Measurements from ENCODE around the gene SMIM12.

SMIM12 gene

DNA sequence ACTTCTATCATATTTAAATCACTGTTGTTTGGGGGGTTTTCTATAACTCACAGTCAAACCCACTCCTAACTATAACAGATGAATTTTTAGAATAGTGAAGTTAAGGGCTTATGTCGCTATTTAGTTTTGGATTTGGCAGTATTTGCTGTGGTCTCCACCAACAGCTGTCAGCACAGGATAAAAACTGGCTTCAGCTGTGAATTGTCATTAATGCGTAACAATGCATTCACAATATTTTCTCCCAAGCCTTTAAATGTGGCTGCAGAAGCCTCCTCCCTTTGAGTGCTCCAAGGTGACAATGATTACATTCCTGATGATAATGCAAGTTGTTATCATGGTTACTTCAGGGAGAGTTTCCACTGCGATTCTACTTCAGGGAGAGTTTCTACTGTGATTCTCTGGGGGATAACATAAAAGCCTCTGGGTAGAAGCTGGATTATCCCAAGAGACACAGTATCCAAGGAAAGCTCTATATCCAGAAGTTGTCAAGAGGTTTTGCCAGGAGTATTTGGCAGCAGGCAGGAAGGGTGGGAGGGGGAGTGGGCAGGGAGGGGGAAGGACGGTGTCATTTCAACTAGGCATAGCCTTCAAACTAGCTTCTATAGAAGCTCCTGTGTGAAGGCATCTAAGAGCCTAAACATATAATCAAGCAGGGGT lies 14.9 kb upstream of the SMIM12 start:
- DNase-seq = no peak

- peak in 5 of 56 donors; percentile 7 to 67 (median 34) for DNase-seq
Measured at GRCh38 chr1:34872133-34872503, 12.6 kb upstream of the SMIM12 start.

DNA sequence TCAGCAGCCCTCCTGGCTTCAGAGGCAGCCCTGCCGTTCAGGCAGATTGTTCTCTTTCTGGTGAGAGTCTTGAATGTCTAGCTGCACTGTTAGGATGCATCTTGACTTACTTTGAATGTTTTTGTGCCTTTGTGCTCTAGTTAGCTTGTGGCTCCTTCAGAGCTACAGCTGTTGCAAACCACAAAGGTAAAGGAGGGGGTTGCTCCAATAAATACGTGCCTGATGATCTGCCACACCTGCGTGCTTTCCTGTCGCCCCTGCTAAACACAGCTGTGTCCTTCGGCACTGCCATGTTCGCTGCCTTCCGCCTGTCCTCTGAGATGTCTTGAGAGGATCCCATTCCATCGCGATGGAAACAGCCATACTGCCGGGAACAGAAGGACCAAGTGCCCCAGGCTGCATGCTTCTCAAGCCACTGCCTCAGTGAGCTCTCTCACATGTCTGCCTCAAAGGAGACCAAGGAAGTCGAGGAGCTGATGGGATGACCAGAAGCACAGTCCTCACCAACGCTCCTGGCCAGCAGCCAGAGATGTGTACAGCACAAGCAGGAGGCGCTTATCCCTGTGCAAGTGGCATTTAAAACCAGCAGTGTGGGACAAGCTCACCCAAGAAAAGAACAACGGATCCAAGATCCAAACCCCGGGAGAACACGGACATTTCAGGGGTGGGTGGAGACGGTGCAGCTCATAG lies 12.0 kb upstream of the SMIM12 start:
- DNase-seq = peak in 6 of 56 donors; percentile 17 to 67 (median 38)

- peak in 35 of 56 donors; percentile 8 to 79 (median 47) for DNase-seq
Measured at GRCh38 chr1:34870395-34870794, 10.8 kb upstream of the SMIM12 start.

DNA sequence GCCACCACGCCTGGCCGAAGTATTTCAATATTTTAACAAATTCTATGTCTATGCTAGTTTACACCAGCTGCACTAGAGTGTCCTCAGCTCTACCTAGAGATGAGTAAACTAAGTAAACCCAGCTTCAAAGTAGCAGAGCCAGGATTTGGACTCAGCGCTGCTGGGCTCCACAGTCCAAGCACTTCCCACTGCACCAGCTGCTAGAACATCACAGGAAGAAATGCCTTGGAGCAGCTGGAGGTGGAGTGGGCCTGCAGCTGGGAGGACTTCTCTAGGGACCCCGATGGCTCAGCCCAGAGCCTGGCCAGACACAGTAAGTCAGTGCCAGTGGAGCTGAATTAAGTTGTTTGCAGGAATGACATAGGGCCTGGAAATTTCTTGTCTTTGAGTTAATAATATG lies 10.2 kb upstream of the SMIM12 start:
- no peak for DNase-seq

GRCh38 chr1:34868230-34869049 lies 8.9 kb upstream of the SMIM12 start:
- no peak for DNase-seq

DNA sequence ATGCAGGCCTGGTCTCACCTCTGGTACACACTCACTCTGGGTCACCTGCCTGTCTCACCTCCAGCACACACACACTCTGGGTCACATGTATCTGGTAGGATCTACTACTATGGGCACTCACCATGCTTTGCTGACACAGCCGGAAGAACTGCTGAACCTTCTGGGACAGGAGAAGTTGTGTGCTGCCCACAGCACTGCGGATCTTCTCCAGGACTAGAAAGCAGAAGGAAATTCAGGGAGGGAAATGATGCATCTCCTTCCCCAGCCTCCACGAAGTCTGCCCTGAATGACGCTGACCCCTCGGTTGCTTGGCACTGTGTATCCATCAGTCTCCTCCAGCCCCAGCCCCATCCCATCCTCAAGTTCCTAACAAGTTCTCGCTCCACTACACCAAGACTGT lies 7.9 kb upstream of the SMIM12 start:
- peak in 1 of 56 donors; percentile 19 for DNase-seq

GRCh38 chr1:34866762-34867109 lies 7.2 kb upstream of the SMIM12 start:
- DNase-seq = no peak

DNA sequence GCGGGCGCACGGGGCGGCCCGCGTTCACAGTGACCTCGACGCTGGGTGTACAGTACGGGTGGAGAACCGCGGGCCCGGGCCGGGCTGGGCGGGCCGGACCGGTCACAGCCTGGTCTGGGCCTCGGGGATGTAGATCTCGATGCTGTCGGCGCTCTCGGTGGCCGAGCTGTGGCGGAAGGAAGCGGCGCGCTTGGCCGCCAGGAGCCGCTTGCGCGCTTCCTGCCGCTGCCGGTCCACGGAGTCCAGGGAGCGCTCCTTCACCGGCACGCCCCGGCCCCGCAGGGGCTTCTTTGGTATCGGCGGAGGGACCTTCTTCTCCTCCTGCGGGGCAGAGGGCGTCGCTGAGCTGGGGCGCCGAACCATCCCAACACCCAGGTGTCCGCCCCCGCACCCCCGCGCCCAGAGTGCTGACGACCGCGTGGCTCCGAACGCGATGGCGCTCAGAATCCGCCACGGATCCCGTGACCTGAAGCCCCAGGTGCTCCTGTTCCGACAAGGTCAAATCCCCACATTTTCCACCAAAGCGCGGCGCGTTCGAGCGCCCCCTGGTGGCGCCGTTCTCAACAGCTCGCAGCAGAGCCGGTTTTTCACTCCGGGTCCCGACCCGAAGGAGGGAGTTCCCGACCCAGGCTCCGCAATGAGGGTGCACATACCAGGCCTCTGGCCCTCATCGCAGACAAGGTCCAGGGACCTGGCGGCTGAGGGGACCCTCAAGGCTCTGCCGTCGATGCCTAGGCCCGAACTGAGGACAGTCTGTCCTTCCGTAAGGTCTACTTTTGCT lies 6.6 kb upstream of the SMIM12 start:
- DNase-seq = peak in 44 of 56 donors; percentile 16 to 86 (median 48)

- DNase-seq = no peak
Measured at GRCh38 chr1:34865573-34865972, 6.0 kb upstream of the SMIM12 start.

DNA sequence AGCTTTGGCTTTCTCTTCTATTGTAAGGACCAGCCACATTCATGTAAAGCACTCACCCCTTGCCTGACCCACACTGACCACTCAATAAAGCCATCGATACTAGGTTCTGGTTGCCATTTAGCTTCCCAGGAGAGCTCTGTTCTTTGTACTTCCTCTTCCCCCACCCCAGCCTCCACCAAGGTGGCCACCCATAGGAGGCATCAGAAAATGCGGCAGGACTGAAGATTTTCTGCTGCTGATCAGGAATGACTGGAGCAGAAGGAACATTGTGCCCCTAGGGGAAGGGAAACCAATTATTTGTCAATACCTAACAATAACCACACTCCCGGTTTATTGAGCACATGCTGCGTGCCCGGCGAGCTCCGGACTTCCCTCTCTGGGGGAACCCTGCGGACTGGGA lies 5.2 kb upstream of the SMIM12 start:
- DNase-seq = no peak

GRCh38 chr1:34863501-34863900 lies 4.0 kb upstream of the SMIM12 start:
- DNase-seq = no peak

DNA sequence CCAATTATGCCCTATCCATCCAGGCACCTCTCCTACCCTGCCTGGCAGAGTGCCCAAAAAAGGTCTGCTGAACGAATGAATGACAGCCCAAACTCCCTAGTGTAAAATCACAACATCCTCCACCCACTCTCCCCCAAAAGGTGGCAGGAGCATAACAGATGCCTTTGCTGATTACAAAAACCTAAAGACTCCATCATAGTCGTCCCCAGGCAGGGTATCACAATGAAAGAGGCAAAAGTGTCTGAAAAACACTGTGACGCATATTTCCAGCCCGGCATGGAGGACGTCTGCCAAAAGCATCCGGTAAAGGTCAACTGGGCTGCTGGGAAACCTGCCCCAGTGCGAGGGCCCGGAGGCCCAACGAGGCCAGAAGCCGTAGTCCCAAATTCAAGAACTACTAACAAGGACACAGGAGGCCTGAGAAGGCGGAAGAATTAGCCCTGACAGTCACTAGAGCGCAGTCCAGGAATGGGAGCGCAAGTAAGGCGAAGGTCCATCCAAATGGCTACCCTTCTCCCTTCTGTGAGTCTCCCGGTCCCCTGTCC lies 576 bp downstream of the SMIM12 start:
- DNase-seq = peak in 7 of 56 donors; percentile 25 to 53 (median 38)

- no peak for DNase-seq
Measured at GRCh38 chr1:34856697-34857096, 2.9 kb downstream of the SMIM12 start.

DNA sequence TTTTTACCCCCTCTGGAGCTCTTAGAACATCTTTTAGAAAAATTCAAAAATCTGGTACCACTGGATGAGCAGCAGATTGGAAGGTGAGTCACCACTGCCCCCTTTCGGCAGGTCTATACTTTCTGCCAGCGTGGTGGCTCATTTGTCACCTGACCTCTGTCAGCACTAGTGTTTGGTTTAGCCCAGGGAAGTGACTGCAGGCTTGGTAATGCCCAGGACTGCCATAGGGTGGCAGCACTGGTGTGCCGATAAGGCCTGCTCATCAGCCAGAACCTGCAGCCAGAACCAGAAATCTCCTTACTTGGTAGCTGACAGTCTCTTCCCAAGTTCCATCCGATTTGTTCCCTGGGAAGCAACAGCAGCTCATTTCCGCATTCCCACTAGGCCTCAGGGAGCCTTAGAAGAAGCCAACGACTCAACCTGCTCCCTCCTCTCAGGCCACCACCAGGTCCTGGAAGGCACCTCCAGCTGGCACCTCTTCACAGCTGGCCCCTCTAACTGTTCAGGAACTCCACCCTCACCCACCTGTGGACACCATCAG lies 6.8 kb downstream of the SMIM12 start:
- peak in 54 of 56 donors; percentile 8 to 93 (median 80) for DNase-seq

- peak in 12 of 56 donors; percentile 7 to 35 (median 20) for DNase-seq
Measured at GRCh38 chr1:34851431-34852105, 8.0 kb downstream of the SMIM12 start.

DNA sequence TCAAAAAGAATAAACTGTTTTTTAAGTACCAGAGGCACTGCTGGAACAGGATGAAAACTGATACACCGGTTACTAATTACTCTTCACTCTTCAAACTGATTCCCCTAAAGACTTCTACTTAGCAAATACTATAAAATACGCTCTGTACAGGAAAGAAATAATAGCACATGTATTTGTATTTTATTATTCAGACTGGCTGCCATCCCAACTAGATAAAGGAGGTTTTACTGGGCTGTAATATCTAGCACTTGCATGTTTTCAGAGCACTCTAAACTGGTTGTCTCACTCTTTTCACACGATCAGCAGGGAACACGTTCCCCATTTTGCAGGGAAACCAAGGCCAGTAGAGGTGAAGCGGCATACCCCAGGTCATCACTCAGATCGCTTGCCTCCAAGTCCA lies 9.2 kb downstream of the SMIM12 start:
- DNase-seq = no peak

DNA sequence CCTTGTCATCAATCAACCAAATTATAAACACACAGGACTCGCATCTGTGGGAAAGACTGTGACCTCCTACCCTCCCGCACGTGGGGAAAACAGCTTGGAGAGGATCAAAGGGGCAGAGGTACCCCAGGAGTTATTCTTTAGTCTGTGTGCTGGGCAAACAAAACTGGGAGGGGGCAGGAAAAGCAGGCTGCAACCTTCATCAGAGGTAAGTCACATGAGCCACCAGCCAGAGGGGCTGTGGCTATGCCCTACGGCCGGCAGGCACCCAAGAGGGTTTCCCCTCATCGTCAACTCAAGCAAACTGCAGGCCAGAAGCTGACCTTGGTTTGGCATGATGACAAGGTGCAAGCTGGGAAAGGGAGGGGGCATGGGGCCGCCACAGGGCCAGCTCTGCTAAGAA lies 12.5 kb downstream of the SMIM12 start:
- no peak for DNase-seq

- DNase-seq = no peak
Measured at GRCh38 chr1:34846265-34846664, 13.3 kb downstream of the SMIM12 start.

Data from amygdala (tissue), 56 donors.